Stimulated activated CD4-positive, alpha-beta T cell treated with anti-CD3 and anti-CD28 coated beads, Interleukin-1b, Interleukin-23, amount 100 ng/mL, for 4 hours (primary cell): ENCODE results near the gene KRT73.

Experiments
- DNase-seq, 2 donors: peaks; one replicate each; pipeline ENCODE4 v3.0.0-alpha.2; 2020; ENCODE audit warnings: low read depth in 2 of 2

KRT73 gene

GRCh38 chr12:52568111-52568510 lies 50.2 kb downstream of the KRT73 start:
- no peak for DNase-seq

- DNase-seq, result no peak
Measured at GRCh38 chr12:52566847-52567291, 51.5 kb downstream of the KRT73 start.

GRCh38 chr12:52564582-52564981 lies 53.8 kb downstream of the KRT73 start:
- no peak for DNase-seq

GRCh38 chr12:52561880-52562449 lies 56.4 kb downstream of the KRT73 start:
- DNase-seq, result no peak

- DNase-seq, result no peak
Measured at GRCh38 chr12:52559979-52560378, 58.4 kb downstream of the KRT73 start.

GRCh38 chr12:52558781-52559445 lies 59.4 kb downstream of the KRT73 start:
- no peak for DNase-seq
